ENCODE data around the gene SEPTIN5.

SEPTIN5 gene

DNA sequence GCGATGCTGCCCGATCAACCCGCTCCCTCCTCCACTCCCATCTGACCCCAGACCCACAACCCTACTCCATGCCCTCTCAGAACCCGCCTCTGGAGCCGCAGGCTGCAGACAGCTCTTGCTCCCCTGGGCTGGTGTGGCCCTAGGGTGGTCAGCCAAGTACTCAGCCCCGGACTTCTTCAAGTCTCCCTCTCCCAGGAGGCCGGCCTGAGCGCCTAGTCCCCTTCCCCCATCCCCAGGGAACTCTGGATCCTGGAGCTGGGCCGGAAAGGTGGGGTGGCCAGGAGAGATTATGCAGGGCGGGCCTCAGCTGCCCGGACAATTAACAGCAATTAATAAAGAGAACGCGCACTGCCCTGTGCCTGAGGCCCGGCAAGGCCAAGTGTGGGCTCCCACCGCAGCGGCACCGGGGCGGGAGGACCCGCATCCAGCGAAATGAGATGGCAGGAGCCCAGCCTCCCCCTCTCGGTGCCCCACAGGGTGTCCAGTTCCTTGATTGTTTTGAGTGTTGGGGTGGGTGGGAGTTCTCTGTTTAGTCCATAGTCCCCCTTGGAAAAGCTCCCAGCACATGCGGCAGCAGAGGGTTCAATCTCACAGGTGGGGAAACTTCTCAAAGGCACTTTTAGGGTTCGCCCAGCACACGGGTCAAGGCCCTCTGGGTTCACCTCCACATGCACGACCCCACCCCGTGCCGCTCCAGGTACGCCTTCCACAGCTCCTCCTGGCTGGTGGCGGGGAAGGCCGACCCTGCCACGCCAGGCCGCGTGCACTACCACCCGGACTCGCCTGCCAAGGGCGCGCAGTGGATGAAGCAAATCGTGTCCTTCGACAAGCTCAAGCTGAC is 49.4 kb downstream of the SEPTIN5 start:
- FAIRE-seq = no peak

DNA sequence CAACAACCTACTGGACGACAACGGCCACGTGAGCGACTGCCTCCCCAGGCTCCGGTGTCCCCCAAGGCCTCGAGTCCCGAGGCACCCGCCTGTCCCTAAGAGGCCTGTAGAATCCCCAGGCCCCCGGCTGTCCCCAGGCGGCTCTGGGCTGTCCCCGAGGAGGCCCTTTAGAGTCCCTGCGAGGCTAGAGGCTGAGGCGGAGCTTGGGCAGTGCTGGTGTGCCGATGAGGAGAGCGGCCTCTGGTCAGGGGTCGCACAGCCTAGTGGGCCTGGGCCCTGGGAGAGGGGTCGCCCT is 49.9 kb downstream of the SEPTIN5 start:
- no peak for FAIRE-seq

DNA sequence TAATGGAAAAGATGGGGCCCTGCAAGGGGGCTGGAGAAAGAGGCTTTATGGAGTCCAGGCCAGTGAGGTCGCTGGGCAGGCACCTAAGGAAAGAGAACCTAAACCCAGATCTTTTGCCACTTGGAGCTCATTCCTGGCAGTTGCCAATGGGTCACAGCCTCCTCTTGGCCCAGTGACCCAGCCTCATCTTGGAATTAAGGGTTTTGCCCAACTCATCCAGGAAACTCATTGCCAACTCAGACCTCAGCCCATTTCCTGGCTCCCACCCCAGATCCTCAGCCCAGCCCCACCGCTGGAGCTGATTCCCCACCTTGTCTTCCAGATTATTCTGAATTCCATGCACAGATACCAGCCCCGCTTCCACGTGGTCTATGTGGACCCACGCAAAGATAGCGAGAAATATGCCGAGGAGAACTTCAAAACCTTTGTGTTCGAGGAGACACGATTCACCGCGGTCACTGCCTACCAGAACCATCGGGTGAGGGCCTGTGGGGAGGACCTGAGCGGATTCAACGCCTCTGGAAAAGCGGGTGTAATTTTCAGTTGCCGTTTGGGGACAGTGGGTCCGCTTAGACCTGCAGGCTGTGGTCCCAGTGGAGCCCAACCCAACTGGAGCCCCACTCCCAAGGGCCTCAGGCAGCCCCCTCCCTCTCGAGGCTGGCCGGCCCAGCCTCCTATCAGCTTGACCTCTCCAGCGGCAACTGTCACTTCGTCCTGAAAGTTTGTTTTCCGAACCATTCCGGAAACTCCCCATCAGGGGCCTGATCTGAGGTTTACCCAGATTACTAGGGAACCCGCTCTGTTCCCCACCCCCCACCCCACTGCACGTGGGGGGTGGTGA is 50.6 kb downstream of the SEPTIN5 start:
- FAIRE-seq = no peak

DNA sequence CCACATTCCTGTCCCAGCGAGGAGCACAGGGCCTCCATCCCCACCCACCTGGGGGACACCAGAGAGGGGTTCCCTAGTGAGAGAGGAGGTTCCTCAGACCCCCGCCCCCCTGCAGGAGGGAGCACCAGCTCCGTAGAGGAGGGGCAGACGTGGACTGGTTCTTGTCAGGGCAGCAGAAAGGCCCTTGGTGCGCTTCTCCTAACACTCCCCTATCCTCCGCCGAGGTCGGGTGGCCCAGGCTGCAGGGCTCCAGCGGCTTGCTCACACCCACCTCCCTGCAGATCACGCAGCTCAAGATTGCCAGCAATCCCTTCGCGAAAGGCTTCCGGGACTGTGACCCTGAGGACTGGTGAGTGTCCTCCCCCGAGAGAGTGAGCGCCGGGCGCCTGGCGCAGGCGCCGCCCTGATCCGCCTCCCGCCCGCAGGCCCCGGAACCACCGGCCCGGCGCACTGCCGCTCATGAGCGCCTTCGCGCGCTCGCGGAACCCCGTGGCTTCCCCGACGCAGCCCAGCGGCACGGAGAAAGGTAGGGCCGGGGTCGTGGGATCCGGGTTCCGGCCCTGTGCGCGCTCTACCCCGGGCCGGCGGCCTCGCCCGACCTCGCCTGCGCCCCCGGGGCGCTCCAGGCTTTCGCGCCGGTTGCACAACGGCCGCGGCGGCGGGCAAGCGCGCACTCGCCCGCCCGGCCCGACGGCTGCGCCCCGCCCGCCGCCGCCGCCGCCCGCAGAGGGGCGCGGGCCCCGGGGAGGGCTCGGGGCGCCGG is 51.4 kb downstream of the SEPTIN5 start:
- no peak for FAIRE-seq

DNA sequence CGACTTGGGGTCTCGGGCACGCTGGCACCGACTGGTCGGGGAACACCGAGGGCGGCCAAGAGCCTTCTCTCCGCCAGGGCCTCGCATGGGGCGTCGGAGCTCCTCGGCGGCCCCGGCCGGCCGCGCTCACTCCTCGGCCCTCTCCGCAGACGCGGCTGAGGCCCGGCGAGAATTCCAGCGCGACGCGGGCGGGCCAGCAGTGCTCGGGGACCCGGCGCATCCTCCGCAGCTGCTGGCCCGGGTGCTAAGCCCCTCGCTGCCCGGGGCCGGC is 51.9 kb downstream of the SEPTIN5 start:
- no peak for FAIRE-seq

DNA sequence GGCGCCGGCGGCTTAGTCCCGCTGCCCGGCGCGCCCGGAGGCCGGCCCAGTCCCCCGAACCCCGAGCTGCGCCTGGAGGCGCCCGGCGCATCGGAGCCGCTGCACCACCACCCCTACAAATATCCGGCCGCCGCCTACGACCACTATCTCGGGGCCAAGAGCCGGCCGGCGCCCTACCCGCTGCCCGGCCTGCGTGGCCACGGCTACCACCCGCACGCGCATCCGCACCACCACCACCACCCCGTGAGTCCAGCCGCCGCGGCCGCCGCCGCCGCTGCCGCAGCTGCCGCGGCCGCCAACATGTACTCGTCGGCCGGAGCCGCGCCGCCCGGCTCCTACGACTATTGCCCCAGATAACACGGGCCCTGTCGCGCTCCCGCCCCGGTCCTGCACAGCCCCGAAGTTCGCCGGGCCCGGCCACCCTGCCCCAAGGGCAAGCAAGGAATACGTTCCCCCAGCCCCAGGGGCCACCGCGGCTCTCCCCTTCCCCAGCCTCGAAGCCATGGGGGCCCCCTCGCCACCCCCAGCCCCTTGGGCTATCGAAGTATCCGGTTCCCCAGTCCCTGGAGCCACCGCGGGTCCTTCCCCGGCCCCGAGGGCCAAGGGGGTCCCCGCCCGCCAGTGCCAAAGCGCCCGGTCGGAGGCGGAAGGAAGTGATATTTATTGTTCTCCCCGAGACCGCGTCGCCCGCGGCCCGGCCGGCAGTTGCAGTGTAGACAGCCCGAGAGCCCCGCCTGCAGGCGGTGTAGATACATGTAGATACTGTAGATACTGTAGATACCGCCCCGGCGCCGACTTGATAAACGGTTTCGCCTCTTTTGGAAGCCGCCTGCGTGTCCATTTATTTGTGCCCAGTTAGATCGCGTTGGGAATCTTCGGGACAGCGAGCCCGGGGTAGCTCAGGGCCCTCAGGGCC is 52.5 kb downstream of the SEPTIN5 start:
- no peak for FAIRE-seq

DNA sequence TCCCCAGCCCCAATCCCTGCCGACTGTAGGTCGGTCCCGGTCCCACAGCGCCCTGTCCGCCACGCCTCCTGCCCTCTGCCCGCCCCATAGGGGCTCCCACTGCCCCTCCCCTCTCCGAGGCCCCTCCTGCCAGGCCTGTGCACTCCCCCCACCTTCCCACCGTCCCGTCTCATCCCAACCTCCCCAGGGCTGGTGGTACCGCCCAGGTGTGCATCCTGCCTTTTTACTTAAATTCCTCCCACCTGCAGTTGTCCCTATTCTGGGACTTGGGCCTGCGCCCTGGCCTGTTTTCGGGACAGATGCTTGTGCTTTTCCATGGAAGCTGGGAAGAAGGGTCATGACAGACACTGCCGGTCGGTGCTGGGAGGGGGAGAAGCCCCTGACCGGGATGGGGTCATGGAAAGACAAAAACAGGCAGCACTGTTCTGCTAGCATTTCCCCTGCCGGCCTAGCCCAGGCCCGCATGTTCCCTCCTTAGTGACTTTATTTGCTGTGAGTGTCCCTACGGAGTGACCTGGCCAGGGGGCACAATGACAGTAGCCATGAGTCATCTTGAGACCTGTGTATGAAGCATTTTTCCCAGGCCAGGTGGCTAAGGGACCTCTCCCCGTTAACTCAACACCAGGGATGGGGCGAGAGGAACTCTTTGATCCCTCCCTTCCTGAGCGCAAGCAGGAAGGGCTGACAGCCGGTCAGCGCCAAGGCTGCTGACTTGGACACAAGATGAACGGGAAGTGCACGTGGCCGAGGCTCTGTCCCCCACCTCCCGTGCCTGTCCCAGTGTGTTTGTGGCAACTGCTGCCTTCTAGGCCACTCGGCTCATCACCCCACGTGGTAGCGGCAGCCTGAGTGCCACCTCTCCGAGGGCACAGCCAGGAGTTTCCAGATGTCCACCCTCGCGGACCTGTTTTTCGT is 53.4 kb downstream of the SEPTIN5 start:
- no peak for FAIRE-seq

DNA sequence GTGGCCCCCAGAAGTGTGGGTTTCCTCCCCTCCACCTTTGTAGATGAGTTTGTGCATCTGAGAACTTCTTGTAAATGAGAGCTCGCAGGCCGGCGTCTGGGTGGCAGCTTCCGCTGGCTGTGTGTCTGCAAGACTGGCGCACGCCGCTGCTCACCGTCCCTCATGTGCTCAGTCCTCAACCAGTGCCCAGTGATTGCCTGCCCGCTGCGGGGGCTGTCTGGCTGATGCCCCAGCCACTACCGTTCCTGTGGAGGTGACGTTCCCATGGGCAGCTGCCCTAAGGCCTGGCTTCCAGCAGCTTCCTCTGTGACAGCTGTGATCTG is 55.1 kb downstream of the SEPTIN5 start:
- FAIRE-seq = no peak

DNA sequence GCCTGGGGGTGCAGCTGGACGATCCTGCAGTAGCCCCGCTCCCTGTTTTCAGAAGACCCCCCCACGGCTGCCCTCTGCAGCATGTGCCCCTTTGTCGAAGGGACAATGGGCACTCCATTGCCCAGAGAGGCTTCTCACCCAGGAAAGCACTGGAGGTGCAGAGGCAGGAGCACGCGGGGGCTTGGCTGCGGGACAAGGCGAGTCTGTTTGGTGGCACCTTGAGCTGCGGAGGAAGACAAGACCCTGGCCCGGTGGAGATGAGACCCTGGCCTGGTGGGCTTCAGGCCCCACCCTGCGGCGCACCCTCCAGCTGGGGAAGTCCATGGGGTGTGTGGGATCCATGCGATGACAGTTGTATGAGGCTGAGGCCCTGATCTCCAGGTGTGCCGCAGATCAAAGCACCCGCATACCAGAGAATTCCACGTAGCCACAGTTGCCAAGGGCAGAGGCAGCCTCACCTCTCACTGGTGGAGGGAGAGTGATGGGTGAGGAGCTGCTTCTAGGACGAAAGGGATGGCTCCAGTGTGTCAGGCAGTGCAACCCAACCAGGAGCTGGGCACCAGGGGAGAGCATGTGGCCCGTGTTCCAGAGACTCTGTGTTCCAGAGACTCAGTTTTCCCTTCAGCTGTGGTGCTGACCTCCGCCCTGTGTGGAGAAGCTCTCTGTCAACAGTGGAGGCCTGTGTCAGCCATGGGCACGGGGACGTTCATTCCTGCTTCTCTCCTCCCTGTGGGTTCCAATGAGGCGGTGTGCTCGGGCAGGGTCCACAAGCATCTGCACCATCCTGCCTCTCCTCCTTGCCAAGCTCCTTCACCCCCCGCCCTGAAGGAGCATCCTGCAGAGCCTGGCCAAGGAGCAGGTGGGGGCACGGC is 56.3 kb downstream of the SEPTIN5 start:
- no peak for FAIRE-seq

DNA sequence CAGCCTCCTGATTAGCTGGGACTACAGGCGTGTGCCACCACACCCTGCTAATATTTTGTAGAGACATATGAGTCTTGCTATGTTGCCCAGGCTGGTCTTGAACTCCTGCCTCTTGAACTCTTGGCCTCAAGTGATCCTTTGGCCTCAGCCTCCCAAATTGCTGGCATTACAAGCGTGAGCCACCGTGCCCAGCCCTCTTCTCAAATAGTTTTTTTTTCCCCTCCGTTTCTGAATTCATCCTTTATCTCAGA is 58.0 kb downstream of the SEPTIN5 start:
- no peak for FAIRE-seq

All from A204.1 (cell line).